GM23338 (cell line): ENCODE results near the gene SLC5A4. TPM values are rescaled to one million over a fixed set of nuclear protein-coding genes. Genes with fewer than 3 reads are reported as not detected.

ENCODE experiments used
- ATAC-seq: fragments of 200-7000 bp; cut with Tn5 transposase; 3 replicates; pipeline ENCODE4 v1.9.1; 2020
- DNase-seq: peaks from one replicate; pipeline ENCODE4 v3.0.0-alpha.2; 2015; ENCODE audit warnings: low spot score
- H2AFZ ChIP-seq: fragments of 200-600 bp; sonication (generic); 2 replicates; pipeline ENCODE4 v1.8.0; 2016; ENCODE audit warnings: antibody characterized with exemption, mild to moderate bottlenecking, moderate library complexity
- H3F3A ChIP-seq: fragments of 200-600 bp; sonication (generic); replicated peaks from 2 replicates; pipeline ENCODE4 v1.8.0; 2017; ENCODE audit warnings: antibody characterized with exemption, mixed run types, low read depth
- H3K27ac ChIP-seq: fragments of 200-600 bp; sonication (generic); 2 replicates; pipeline ENCODE4 v1.6.1; 2016; ENCODE audit warnings: low read depth
- H3K27me3 ChIP-seq: fragments of 200-600 bp; sonication (generic); 2 replicates; pipeline ENCODE4 v1.8.0; 2016; ENCODE audit warnings: mild to moderate bottlenecking, mixed run types, moderate library complexity; ENCODE audit not compliant: insufficient read depth
- H3K36me3 ChIP-seq: fragments of 200-600 bp; sonication (generic); 2 replicates; pipeline ENCODE4 v1.8.0; 2016; ENCODE audit warnings: mild to moderate bottlenecking; ENCODE audit not compliant: insufficient read depth
- H3K4me1 ChIP-seq: fragments of 200-600 bp; sonication (generic); 2 replicates; pipeline ENCODE4 v1.8.0; 2016; ENCODE audit warnings: mild to moderate bottlenecking, moderate library complexity; ENCODE audit not compliant: insufficient read depth
- H3K4me2 ChIP-seq: fragments of 200-600 bp; sonication (generic); 2 replicates; pipeline ENCODE4 v1.7.1; 2017; ENCODE audit warnings: mixed run types
- H3K4me3 ChIP-seq: fragments of 200-600 bp; sonication (generic); 2 replicates; pipeline ENCODE4 v1.6.1; 2016; ENCODE audit warnings: mixed run types
- H3K79me2 ChIP-seq: fragments of 200-600 bp; sonication (generic); replicated peaks from 2 replicates; pipeline ENCODE4 v1.8.0; 2017; ENCODE audit warnings: mild to moderate bottlenecking; ENCODE audit not compliant: insufficient read depth
- H3K9me2 ChIP-seq: fragments of 200-600 bp; sonication (generic); 2 replicates; pipeline ENCODE4 v1.8.0; 2017; ENCODE audit not compliant: insufficient read depth
- H4K20me1 ChIP-seq: fragments of 200-600 bp; sonication (generic); replicated peaks from 2 replicates; pipeline ENCODE4 v1.8.0; 2017; ENCODE audit warnings: mild to moderate bottlenecking; ENCODE audit not compliant: insufficient read depth
- H3K27ac Mint-ChIP-seq: 2 replicates; pipeline ENCODE4 v1.8.0; 2020; ENCODE audit warnings: inconsistent platforms, mild to moderate bottlenecking, moderate library complexity, mixed read lengths
- H3K27me3 Mint-ChIP-seq: 3 replicates; pipeline ENCODE4 v1.8.0; 2022; ENCODE audit warnings: low read depth, mild to moderate bottlenecking, moderate library complexity, mixed read lengths, inconsistent platforms; ENCODE audit not compliant: insufficient read depth, poor library complexity
- H3K36me3 Mint-ChIP-seq: 3 replicates; pipeline ENCODE4 v1.8.0; 2021; ENCODE audit warnings: low read depth, mild to moderate bottlenecking, inconsistent platforms, moderate library complexity, mixed read lengths
- H3K4me1 Mint-ChIP-seq: 3 replicates; pipeline ENCODE4 v1.8.0; 2020; ENCODE audit warnings: mild to moderate bottlenecking, inconsistent platforms, mixed read lengths
- H3K4me3 Mint-ChIP-seq: 3 replicates; pipeline ENCODE4 v1.8.0; 2021; ENCODE audit warnings: moderate library complexity, mild to moderate bottlenecking, inconsistent platforms, mixed read lengths
- H3K9me3 Mint-ChIP-seq: 3 replicates; pipeline ENCODE4 v1.8.0; 2020; ENCODE audit warnings: moderate library complexity, mild to moderate bottlenecking, inconsistent platforms, mixed read lengths
- CTCF ChIP-seq, 2 experiments: fragments of 200-600 bp in 1 of 2; sonication (generic) in 1 of 2; conservative IDR thresholded peaks; 2 replicates each; pipeline versions ENCODE4 v1.5.1 to v1.6.1; 2016 to 2017; ENCODE audit warnings: antibody characterized with exemption in 2 of 2, low read depth in 2 of 2, mild to moderate bottlenecking in 2 of 2, moderate library complexity in 1 of 2
- ETS1 ChIP-seq: IDR thresholded peaks from 2 replicates; pipeline ENCODE4 v1.6.1; 2016; ENCODE audit warnings: antibody characterized with exemption
- JUNB ChIP-seq: IDR thresholded peaks from one replicate; pipeline ENCODE4 v1.6.1; 2016; ENCODE audit warnings: antibody characterized with exemption; ENCODE audit not compliant: unreplicated experiment
- NANOG ChIP-seq: IDR thresholded peaks from 2 replicates; pipeline ENCODE4 v1.6.1; 2016; ENCODE audit warnings: antibody characterized with exemption, borderline replicate concordance
- POLR2AphosphoS5 ChIP-seq: IDR thresholded peaks from 2 replicates; pipeline ENCODE4 v1.6.1; 2016; ENCODE audit warnings: antibody characterized with exemption, low read depth
- REST ChIP-seq: IDR thresholded peaks from one replicate; pipeline ENCODE4 v1.6.1; 2018; ENCODE audit warnings: antibody characterized with exemption; ENCODE audit not compliant: unreplicated experiment
- STAT1 ChIP-seq: IDR thresholded peaks from one replicate; pipeline ENCODE4 v1.6.1; 2016; ENCODE audit warnings: antibody characterized with exemption; ENCODE audit not compliant: unreplicated experiment
- ZNF331 ChIP-seq: fragments of 250-450 bp; sonication (Bioruptor Pico); IDR thresholded peaks from 2 replicates; pipeline ENCODE4 v1.5.0; 2020; ENCODE audit warnings: low read depth, mild to moderate bottlenecking, moderate library complexity
- ZNF462 ChIP-seq: fragments of 250-450 bp; sonication (Bioruptor Pico); IDR thresholded peaks from 2 replicates; pipeline ENCODE4 v1.5.0; 2020; ENCODE audit warnings: mild to moderate bottlenecking, moderate library complexity
- polyA plus RNA-seq: library from polyadenylated mRNA; unstranded; fragments of >200 nt; fragmentation: Nextera tagmentation; extraction: Ambion mirVana; gene quantifications from 2 replicates; pipeline ENCODE4 v1.2.1, GENCODE V29; 2016
- total RNA-seq: library from RNA; depleted of rRNA; stranded (reverse); fragments of >200 nt; shearing (Covaris generic); gene quantifications from 2 replicates; pipeline ENCODE4 v1.2.3, GENCODE V29; 2014

Gene SLC5A4
- total and polyA plus RNA-seq, 2 experiments from 2014 or later, result 0.16 TPM; not detected in 1

GRCh38 chr22:32271389-32271788 is 16.2 kb upstream of the SLC5A4 start (continued):
- no peak for TF ChIP-seq REST
- TF ChIP-seq ZNF462 (CRISPR knock-in tag), result no peak

GRCh38 chr22:32270641-32271369 is 15.7 kb upstream of the SLC5A4 start:
- no peak overlapping the region for H3K4me3 ChIP-seq
- H3K36me3 ChIP-seq, result no peaks in the 10 kb centered on the region
- H3K9me2 ChIP-seq, result no peaks in the 10 kb centered on the region
- no peaks in the 10 kb centered on the region for H3K79me2 ChIP-seq
- Mint-ChIP-seq H3K4me3 (no peak overlapping the region), H3K27ac (no peak overlapping the region), H3K4me1 (0 out of 3 replicates have a peak, but pooled peaks cover 1% of the 10 kb centered on the region), H3K36me3 (peaks cover 4% of the 10 kb centered on the region; the same call in 1 of the 3 replicates), H3K9me3 (no peaks in the 10 kb centered on the region), H3K27me3 (peaks cover 8% of the 10 kb centered on the region)
- DNase-seq (no peak), ATAC-seq (no peak)
- no peaks in the 10 kb centered on the region for H3K27me3 ChIP-seq
- H4K20me1 ChIP-seq, result no peaks in the 10 kb centered on the region
- no peak overlapping the region for H3K4me2 ChIP-seq
- H3K4me1 ChIP-seq, result no peaks in the 10 kb centered on the region
- no peak overlapping the region for H2AFZ ChIP-seq
- H3F3A ChIP-seq, result no peaks in the 10 kb centered on the region
- no peak overlapping the region for H3K27ac ChIP-seq
- TF ChIP-seq ETS1 (no peak), JUNB (no peak), NANOG (no peak), POLR2AphosphoS5 (no peak), STAT1 (no peak), ZNF331 (CRISPR knock-in tag) (no peak), CTCF (conservative IDR thresholded peaks at IDR 0.05; ENCODE audit: low read depth in 2 of 2) (no peak)
